Gastrocnemius medialis (tissue), 4 donors: ENCODE results near the gene VIPAS39.

Experiments
- CTCF ChIP-seq, 5 experiments: fragments of 450-650 bp in 3 of 5; fragments of 200-600 bp in 2 of 5; sonication (generic) in 2 of 5; IDR thresholded peaks in 4 of 5; conservative IDR thresholded peaks in 1 of 5; 1 replicate in 4 of 5; 2 replicates in 1 of 5; pipeline ENCODE4 v1.5.1; 2016 to 2019; ENCODE audit warnings: antibody characterized with exemption in 5 of 5, mild to moderate bottlenecking in 3 of 5, moderate library complexity in 3 of 5
- POLR2A ChIP-seq, 2 donors: fragments of 450-650 bp; IDR thresholded peaks; one replicate each; pipeline ENCODE4 v1.6.1; 2017; ENCODE audit warnings: antibody characterized with exemption in 2 of 2, mild to moderate bottlenecking in 2 of 2, moderate library complexity in 2 of 2

GRCh38 chr14:77376771-77377501 lies 80.5 kb downstream of the VIPAS39 start, which contains the start of the genes SAMD15 and TMED8:
- TF ChIP-seq CTCF (IDR thresholded peaks at IDR 0.05 in 4 of 5, conservative IDR thresholded peaks at IDR 0.05 in 1 of 5) (peak in 3 of 5 experiments; percentile 26 to 53 (median 50)), POLR2A (IDR thresholded peaks at IDR 0.05) (no peak)
